BJ (cell line): Measurements from ENCODE around the gene CYTH3. TPM values are rescaled to one million over a fixed set of nuclear protein-coding genes. Genes with fewer than 3 reads are reported as not detected.

Experiments used
- CTCF ChIA-PET: fragments of 350-600 bp; formaldehyde crosslinking; extraction: SDS; loops from one replicate; lab custom pipeline; 2021; ENCODE audit warnings: antibody characterized with exemption, inconsistent platforms; lab: Yijun Ruan, JAX
- POLR2A ChIA-PET: fragments of 300-600 bp; sonication (Branson Sonifier 250); formaldehyde crosslinking; extraction: SDS; loops from one replicate; lab custom pipeline; 2021; ENCODE audit warnings: antibody characterized with exemption; lab: Charles Lee
- DNase-seq: peaks from one replicate; pipeline ENCODE4 v3.0.0-alpha.2; 2011; ENCODE audit warnings: low read depth
- H3K27me3 ChIP-seq: 2 replicates; pipeline ENCODE4 v1.6.0; 2011; ENCODE audit warnings: low read length; ENCODE audit not compliant: control insufficient read depth, insufficient read depth
- H3K36me3 ChIP-seq: 2 replicates; pipeline ENCODE4 v1.5.1; 2011; ENCODE audit warnings: low read length; ENCODE audit not compliant: control insufficient read depth, insufficient read depth
- H3K4me3 ChIP-seq: 2 replicates; pipeline ENCODE4 v1.5.1; 2011; ENCODE audit warnings: low read depth, mild to moderate bottlenecking, control low read depth, low read length
- CTCF ChIP-seq: IDR thresholded peaks from 2 replicates; pipeline ENCODE4 v1.5.1; 2011; ENCODE audit warnings: low read depth, mild to moderate bottlenecking, control low read depth, inconsistent platforms, low read length, moderate library complexity; ENCODE audit not compliant: insufficient read depth
- polyA plus RNA-seq: library from polyadenylated mRNA; depleted of rRNA; stranded (reverse); fragments of >200 nt; gene quantifications from 2 replicates; pipeline ENCODE4 v1.2.3, GENCODE V29; 2011

The CYTH3 gene
- polyA plus RNA-seq, 1 experiment: 45.5 TPM

- TF ChIP-seq CTCF: peak; percentile 66
- no peak for DNase-seq
- no peaks in the 10 kb centered on the region for H3K27me3 ChIP-seq
- H3K4me3 ChIP-seq: peak overlapping the region; percentile 95
- CTCF ChIA-PET: interaction anchor here (0.9 to 1.9 kb wide), 7 partner anchors 9 to 111 kb away, joined by 3 to 12 read pairs (median 4); no protein-coding TSS in a partner anchor
- peaks cover 2% of the 10 kb centered on the region; the same call in 1 of the 2 replicates for H3K36me3 ChIP-seq
- POLR2A ChIA-PET: interaction anchor here (0.7 to 2.1 kb wide), 2 partner anchors 10 to 43 kb away, joined by 9 to 13 read pairs; no protein-coding TSS in a partner anchor
Measured at GRCh38 chr7:6271060-6271658, 1.3 kb downstream of the CYTH3 start.

GRCh38 chr7:6269527-6269926 lies 2.9 kb downstream of the CYTH3 start:
- DNase-seq: no peak
- Histone ChIP-seq H3K36me3 (peaks cover 2% of the 10 kb centered on the region; the same call in 1 of the 2 replicates), H3K4me3 (no peak overlapping the region), H3K27me3 (no peaks in the 10 kb centered on the region)
- ChIA-PET CTCF (interaction anchor here (0.9 to 3.6 kb wide), 5 partner anchors 9 to 110 kb away, joined by 3 to 12 read pairs (median 6); no protein-coding TSS in a partner anchor), POLR2A (interaction anchor here (0.6 to 2.1 kb wide), 3 partner anchors 9 to 1185 kb away, joined by 3 to 13 read pairs (median 4); no protein-coding TSS in a partner anchor)
- no peak for TF ChIP-seq CTCF

DNA sequence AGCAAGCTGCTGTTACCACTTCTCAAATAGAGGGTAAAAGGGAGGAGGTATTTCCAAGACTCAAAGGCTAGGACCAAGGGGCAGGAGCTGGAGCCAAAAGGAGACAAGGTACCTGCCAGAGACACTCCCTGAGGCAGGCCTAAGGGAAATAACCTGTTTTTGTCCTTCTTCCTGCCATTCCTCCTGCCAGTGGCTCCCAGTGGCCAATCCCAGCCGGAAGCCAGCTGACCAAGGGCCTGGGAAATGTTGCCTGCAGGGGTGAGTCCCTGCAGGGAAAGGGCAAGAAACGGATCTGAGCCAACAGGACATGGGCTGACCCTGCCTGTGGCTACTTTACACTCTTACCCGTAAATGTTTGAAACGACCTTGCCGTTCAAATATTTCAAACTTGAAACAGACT lies 3.5 kb downstream of the CYTH3 start:
- POLR2A ChIA-PET: interaction anchor here (0.6 kb wide), 1 partner anchor 1186 kb away, joined by 4 read pairs; no protein-coding TSS in a partner anchor
- TF ChIP-seq CTCF: no peak
- CTCF ChIA-PET: interaction anchor here (1.6 to 3.6 kb wide), 3 partner anchors 9 to 109 kb away, joined by 6 to 12 read pairs (median 8); no protein-coding TSS in a partner anchor
- Histone ChIP-seq H3K4me3 (no peak overlapping the region), H3K27me3 (no peaks in the 10 kb centered on the region), H3K36me3 (peaks cover 2% of the 10 kb centered on the region; the same call in 1 of the 2 replicates)
- DNase-seq: no peak

DNA sequence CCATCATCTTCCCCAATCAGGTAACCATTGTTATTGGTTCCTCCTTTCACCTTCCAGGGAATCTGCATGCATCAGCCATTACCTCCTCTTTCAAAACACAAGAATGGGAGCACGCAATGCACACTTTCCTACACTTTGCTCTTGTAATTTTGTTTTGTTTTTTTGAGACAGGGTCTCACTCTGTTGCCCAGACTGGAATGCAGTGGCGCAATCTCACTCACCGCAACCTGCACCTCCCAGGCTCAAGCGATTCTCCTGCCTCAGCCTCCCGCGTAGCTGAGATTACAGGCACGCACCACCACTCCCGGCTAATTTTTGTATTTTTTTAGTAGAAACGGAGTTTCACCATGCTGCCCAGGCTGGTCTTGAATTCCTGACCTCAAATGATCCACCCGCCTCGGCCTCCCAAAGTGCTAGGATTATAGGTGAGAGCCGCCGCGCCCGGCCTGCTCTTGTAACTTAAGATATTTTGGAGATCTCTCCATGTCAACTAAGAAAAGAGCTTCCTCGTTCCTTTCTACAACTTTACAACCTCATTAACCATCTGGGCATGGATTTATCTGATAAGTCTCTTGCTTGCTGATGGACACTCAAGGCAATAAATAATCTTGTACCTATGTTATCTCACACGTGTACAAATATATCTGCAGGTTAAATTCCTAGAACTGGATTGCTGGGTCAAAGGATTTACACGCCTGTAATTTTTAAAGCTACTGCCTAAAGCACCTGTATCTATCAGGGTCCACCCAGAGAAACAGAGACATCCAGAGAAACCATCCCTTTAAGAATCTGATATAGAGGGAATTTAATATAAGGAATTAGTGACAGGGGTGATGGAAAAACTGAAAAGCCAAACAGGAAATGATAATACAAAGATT lies 4.2 kb downstream of the CYTH3 start:
- Histone ChIP-seq H3K36me3 (peaks cover 2% of the 10 kb centered on the region; the same call in 1 of the 2 replicates), H3K27me3 (no peaks in the 10 kb centered on the region), H3K4me3 (no peak overlapping the region)
- POLR2A ChIA-PET: no interaction called here
- no peak for DNase-seq
- no peak for TF ChIP-seq CTCF
- CTCF ChIA-PET: interaction anchor here (1.6 to 3.6 kb wide), 2 partner anchors 55 to 108 kb away, joined by 6 to 12 read pairs; no protein-coding TSS in a partner anchor
